RWPE2 (cell line): Measurements from ENCODE around the gene POU2F1.

Experiments used
- ATAC-seq: fragments of 200-7000 bp; cut with Tn5 transposase; 3 replicates; pipeline ENCODE4 v1.9.1; 2021; ENCODE audit warnings: low read depth
- DNase-seq: peaks from one replicate; pipeline ENCODE4 v3.0.0-alpha.2; 2020; ENCODE audit warnings: low spot score
- H3K27ac ChIP-seq: fragments of 450-650 bp; 2 replicates; pipeline ENCODE4 v1.5.1; 2017; ENCODE audit warnings: mild to moderate bottlenecking; ENCODE audit not compliant: poor library complexity, severe bottlenecking
- H3K27me3 ChIP-seq: fragments of 250-450 bp; sonication (Bioruptor Pico); 2 replicates; pipeline ENCODE4 v1.5.1; 2021; ENCODE audit warnings: mild to moderate bottlenecking, moderate library complexity; ENCODE audit not compliant: insufficient read depth, poor library complexity, severe bottlenecking
- H3K36me3 ChIP-seq: fragments of 250-450 bp; sonication (Bioruptor Pico); 2 replicates; pipeline ENCODE4 v1.5.1; 2020; ENCODE audit warnings: low read depth, mild to moderate bottlenecking, moderate library complexity
- H3K4me1 ChIP-seq: fragments of 250-450 bp; sonication (Bioruptor Pico); 2 replicates; pipeline ENCODE4 v1.5.1; 2021; ENCODE audit warnings: mild to moderate bottlenecking, moderate library complexity; ENCODE audit not compliant: insufficient read depth, poor library complexity, severe bottlenecking
- H3K4me3 ChIP-seq: fragments of 250-450 bp; sonication (Bioruptor Pico); 2 replicates; pipeline ENCODE4 v1.5.1; 2021; ENCODE audit warnings: mild to moderate bottlenecking, moderate library complexity; ENCODE audit not compliant: severe bottlenecking
- H3K9me3 ChIP-seq: fragments of 250-450 bp; sonication (Bioruptor Pico); 2 replicates; pipeline ENCODE4 v1.5.1; 2021; ENCODE audit warnings: mild to moderate bottlenecking, moderate library complexity; ENCODE audit not compliant: severe bottlenecking
- CTCF ChIP-seq: fragments of 450-650 bp; IDR thresholded peaks from one replicate; pipeline ENCODE4 v1.5.1; 2017; ENCODE audit warnings: mild to moderate bottlenecking, moderate library complexity; ENCODE audit not compliant: poor library complexity, severe bottlenecking

POU2F1 gene

GRCh38 chr1:167220537-167221125 is at the start of gene POU2F1:
Gene POU2F1, plus strand, starts transcription at chr1:167220886. Its CDS starts 12 bp downstream, at chr1:167220898.
- Histone ChIP-seq H3K4me1 (peaks cover 11% of the 10 kb centered on the region), H3K4me3 (peak within 1 kb of the TSS; percentile 60), H3K27me3 (no peaks in the 10 kb centered on the region), H3K27ac (peak within 1 kb of the TSS; percentile 86), H3K36me3 (no peaks in the 10 kb centered on the region), H3K9me3 (no peaks in the 10 kb centered on the region)
- TF ChIP-seq CTCF: peak; percentile 91
- DNase-seq: peak; percentile 94
- peak; percentile 68 for ATAC-seq

GRCh38 chr1:167171286-167171929 is 49.3 kb upstream of the POU2F1 start:
- no peaks in the 10 kb centered on the region for H3K36me3 ChIP-seq
- no peak overlapping the region for H3K4me3 ChIP-seq
- DNase-seq (no peak), ATAC-seq (no peak)
- H3K9me3 ChIP-seq: no peaks in the 10 kb centered on the region
- no peaks in the 10 kb centered on the region for H3K27me3 ChIP-seq
- TF ChIP-seq CTCF: no peak
- H3K4me1 ChIP-seq: no peaks in the 10 kb centered on the region
- H3K27ac ChIP-seq: no peak overlapping the region

- ATAC-seq (no peak), DNase-seq (no peak)
- no peak overlapping the region for H3K27ac ChIP-seq
- TF ChIP-seq CTCF: no peak
- no peaks in the 10 kb centered on the region for H3K4me1 ChIP-seq
- no peaks in the 10 kb centered on the region for H3K27me3 ChIP-seq
- H3K4me3 ChIP-seq: no peak overlapping the region
- no peaks in the 10 kb centered on the region for H3K9me3 ChIP-seq
- H3K36me3 ChIP-seq: no peaks in the 10 kb centered on the region
Measured at GRCh38 chr1:167173516-167174184, 47.0 kb upstream of the POU2F1 start.

GRCh38 chr1:167175901-167176300 is 44.8 kb upstream of the POU2F1 start:
- no peaks in the 10 kb centered on the region for H3K9me3 ChIP-seq
- TF ChIP-seq CTCF: no peak
- H3K36me3 ChIP-seq: no peaks in the 10 kb centered on the region
- H3K4me1 ChIP-seq: no peaks in the 10 kb centered on the region
- no peak overlapping the region for H3K27ac ChIP-seq
- peak; percentile 58; the same call in 2 of the 3 replicates for ATAC-seq
- no peaks in the 10 kb centered on the region for H3K27me3 ChIP-seq
- H3K4me3 ChIP-seq: no peak overlapping the region
- DNase-seq: no peak
